ENCODE results near the gene SIGLEC14. TPM values are rescaled to one million over a fixed set of nuclear protein-coding genes. Genes with fewer than 3 reads are reported as not detected.
"Not testable (repeated sequence)": the region's sequence is repeated elsewhere in the genome, so short reads cannot be mapped to it uniquely, and the experiment has no call there.

The SIGLEC14 gene, protein sequence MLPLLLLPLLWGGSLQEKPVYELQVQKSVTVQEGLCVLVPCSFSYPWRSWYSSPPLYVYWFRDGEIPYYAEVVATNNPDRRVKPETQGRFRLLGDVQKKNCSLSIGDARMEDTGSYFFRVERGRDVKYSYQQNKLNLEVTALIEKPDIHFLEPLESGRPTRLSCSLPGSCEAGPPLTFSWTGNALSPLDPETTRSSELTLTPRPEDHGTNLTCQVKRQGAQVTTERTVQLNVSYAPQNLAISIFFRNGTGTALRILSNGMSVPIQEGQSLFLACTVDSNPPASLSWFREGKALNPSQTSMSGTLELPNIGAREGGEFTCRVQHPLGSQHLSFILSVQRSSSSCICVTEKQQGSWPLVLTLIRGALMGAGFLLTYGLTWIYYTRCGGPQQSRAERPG
- under 1 TPM in 1 of 2 donors, not detected in 1; 0.38 TPM for total RNA-seq

- ATAC-seq (replicated peaks in 1 of 2); H3K36me3 Mint-ChIP-seq (ENCODE audit: insufficient read depth in 2 of 2); H3K4me1 Mint-ChIP-seq (ENCODE audit: low read depth); DNase-seq; H3K4me3 Mint-ChIP-seq; H3K9me3 Mint-ChIP-seq; H3K27ac Mint-ChIP-seq: not testable (repeated sequence)
- H3K27me3 Mint-ChIP-seq (ENCODE audit: low read depth), result peaks cover 55% of the 10 kb centered on the region
These were observed at the start of gene SIGLEC14 for GRCh38 chr19:51646730-51647129. TSS of gene SIGLEC14 (minus strand) at chr19:51646825. CDS start at chr19:51646759, 66 bp downstream.

DNA sequence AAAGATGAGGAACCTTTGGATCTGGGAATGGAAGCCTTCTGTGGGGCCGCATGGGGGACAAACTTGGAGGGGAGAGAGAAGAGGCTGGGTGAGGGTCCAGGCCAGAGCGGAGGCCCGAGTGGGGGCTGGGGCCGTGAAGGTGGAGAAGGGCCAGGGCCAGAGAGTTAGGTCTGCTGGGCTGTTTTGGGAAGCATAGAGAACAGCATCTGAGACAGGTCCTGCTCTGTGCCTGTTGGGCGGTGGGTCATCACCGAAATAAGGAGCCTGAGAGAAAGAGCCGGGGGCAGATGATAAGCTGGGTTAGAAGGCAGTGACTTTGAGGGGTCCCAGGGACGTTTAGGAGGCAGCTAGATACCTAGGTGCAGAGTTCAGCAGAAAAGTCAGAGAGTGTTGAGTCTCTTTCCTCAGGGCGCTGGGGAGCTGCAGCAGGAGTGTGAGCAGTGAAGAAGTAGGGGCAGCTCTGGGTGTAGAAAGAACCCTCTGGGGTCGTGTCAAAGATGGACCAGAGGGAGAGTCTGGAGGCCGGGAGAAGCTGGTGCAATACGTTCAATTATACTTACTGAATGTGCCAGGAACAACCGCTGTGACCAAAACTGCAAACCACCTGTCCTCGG is 49.2 kb upstream of the SIGLEC14 start:
- Mint-ChIP-seq H3K27ac (no peak overlapping the region), H3K9me3 (peaks cover 0 to 2% of the 10 kb centered on the region in 2 donors), H3K36me3 (ENCODE audit: insufficient read depth in 2 of 2) (peaks cover 0 to 4% of the 10 kb centered on the region in 2 donors), H3K4me3 (no peak overlapping the region), H3K4me1 (ENCODE audit: low read depth) (peaks cover 11% of the 10 kb centered on the region), H3K27me3 (ENCODE audit: low read depth) (no peaks in the 10 kb centered on the region)
- ATAC-seq (replicated peaks in 1 of 2) (no peak), DNase-seq (no peak)

DNA sequence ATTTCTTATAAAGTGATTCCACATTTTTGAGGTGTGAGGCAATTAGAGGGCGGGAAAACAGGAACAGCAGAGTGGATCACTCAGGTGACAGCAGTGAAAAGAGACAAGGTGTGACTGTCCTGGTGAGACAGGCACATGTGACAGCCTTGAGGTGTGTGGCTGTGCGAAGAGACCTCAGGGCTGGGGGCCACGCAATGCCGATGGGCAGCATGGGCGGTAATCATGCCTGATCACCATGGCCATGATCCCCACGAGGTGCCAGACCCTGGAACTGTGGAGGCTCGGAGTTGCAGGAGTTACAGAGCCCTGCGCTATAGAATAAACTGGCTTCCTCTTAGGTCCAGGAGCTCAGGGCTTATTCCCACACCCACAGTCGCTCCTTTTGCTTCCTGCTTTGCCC is 48.5 kb upstream of the SIGLEC14 start:
- ATAC-seq (replicated peaks in 1 of 2), result no peak

GRCh38 chr19:51694318-51695085 is 47.9 kb upstream of the SIGLEC14 start:
- H3K4me1 Mint-ChIP-seq (ENCODE audit: low read depth), result peaks cover 17% of the 10 kb centered on the region
- ATAC-seq (replicated peaks in 1 of 2) (no peak), DNase-seq (no peak)
- no peak overlapping the region for H3K27ac Mint-ChIP-seq
- no peaks in the 10 kb centered on the region for H3K9me3 Mint-ChIP-seq
- no peak overlapping the region for H3K4me3 Mint-ChIP-seq
- H3K27me3 Mint-ChIP-seq (ENCODE audit: low read depth), result no peaks in the 10 kb centered on the region
- H3K36me3 Mint-ChIP-seq (ENCODE audit: insufficient read depth in 2 of 2), result peaks cover 2 to 4% of the 10 kb centered on the region in 2 donors

More for the DNA sequence above, 48.5 kb upstream of the SIGLEC14 start:
- no peak overlapping the region for H3K27ac Mint-ChIP-seq
- H3K4me1 Mint-ChIP-seq (ENCODE audit: low read depth), result peaks cover 14% of the 10 kb centered on the region
- DNase-seq, result no peak
- H3K4me3 Mint-ChIP-seq, result no peak overlapping the region
- no peaks in the 10 kb centered on the region for H3K27me3 Mint-ChIP-seq (ENCODE audit: low read depth)
- H3K9me3 Mint-ChIP-seq, result no peaks in the 10 kb centered on the region
- H3K36me3 Mint-ChIP-seq (ENCODE audit: insufficient read depth in 2 of 2), result peaks cover 2 to 4% of the 10 kb centered on the region in 2 donors

DNA sequence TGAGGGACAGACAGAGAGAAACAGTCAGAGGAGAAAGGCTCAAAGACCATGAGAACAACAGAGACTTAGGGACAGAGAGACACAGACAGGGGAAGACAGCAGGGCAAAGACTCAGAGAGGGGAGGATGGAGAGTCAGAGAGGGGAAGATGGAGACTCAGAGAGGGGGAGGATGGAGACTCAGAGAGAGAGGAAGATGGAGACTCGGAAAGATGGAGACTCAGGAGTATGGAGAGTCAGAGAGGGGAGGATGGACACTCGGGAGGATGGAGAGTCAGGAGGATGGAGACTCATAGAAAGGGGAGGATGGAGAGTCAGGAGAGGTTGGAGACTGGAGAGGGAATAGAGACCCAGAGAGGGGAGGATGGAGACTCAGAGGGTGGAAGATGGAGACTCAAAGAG is 47.2 kb upstream of the SIGLEC14 start:
- H3K9me3 Mint-ChIP-seq, result no peaks in the 10 kb centered on the region

DNA sequence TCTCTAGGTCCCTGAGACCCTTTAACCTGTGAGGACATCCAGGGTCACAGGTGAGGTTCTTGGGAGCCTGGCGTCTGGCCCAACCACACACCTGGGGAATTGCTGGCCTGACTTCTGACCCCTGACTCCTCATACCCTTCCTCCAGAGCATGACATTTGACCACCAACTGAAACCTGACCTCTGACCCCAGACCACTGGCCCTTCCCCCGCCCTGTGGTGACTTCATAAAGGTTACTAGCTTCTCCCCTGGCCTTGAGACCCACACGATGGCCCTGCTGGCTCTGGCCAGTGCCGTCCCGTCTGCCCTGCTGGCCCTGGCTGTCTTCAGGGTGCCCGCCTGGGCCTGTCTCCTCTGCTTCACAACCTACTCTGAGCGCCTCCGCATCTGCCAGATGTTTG is 46.6 kb upstream of the SIGLEC14 start, which contains the start of gene SPACA6:
Gene SPACA6, plus strand, starts transcription at position 71 of the 400 bp plus-strand sequence. Its CDS starts 197 bp downstream, at position 268.
- ATAC-seq (replicated peaks in 1 of 2) (no peak), DNase-seq (no peak)
- peaks cover 4 to 7% of the 10 kb centered on the region in 2 donors for H3K36me3 Mint-ChIP-seq (ENCODE audit: insufficient read depth in 2 of 2)
- H3K4me3 Mint-ChIP-seq, result no peak within 1 kb of the TSS
- peak within 1 kb of the TSS; percentile 2 for H3K27ac Mint-ChIP-seq
- H3K27me3 Mint-ChIP-seq (ENCODE audit: low read depth), result peaks cover 7% of the 10 kb centered on the region
- peaks cover 24% of the 10 kb centered on the region for H3K4me1 Mint-ChIP-seq (ENCODE audit: low read depth)
- H3K9me3 Mint-ChIP-seq, result no peaks in the 10 kb centered on the region

More for the DNA sequence above, 47.2 kb upstream of the SIGLEC14 start:
- H3K27ac Mint-ChIP-seq, result no peak overlapping the region
- H3K36me3 Mint-ChIP-seq (ENCODE audit: insufficient read depth in 2 of 2), result peaks cover 2 to 4% of the 10 kb centered on the region in 2 donors
- H3K27me3 Mint-ChIP-seq (ENCODE audit: low read depth), result peaks cover 2% of the 10 kb centered on the region
- H3K4me1 Mint-ChIP-seq (ENCODE audit: low read depth), result peaks cover 18% of the 10 kb centered on the region
- ATAC-seq (replicated peaks in 1 of 2) (no peak), DNase-seq (no peak)
- no peak overlapping the region for H3K4me3 Mint-ChIP-seq

GRCh38 chr19:51692468-51692867 is 45.8 kb upstream of the SIGLEC14 start:
- H3K4me1 Mint-ChIP-seq (ENCODE audit: low read depth), result peaks cover 26% of the 10 kb centered on the region
- no peak overlapping the region for H3K4me3 Mint-ChIP-seq
- ATAC-seq (replicated peaks in 1 of 2) (no peak), DNase-seq (no peak)
- H3K27ac Mint-ChIP-seq, result no peak overlapping the region
- peaks cover 4 to 5% of the 10 kb centered on the region in 2 donors for H3K36me3 Mint-ChIP-seq (ENCODE audit: insufficient read depth in 2 of 2)
- H3K9me3 Mint-ChIP-seq, result no peaks in the 10 kb centered on the region
- H3K27me3 Mint-ChIP-seq (ENCODE audit: low read depth), result peaks cover 15% of the 10 kb centered on the region

DNA sequence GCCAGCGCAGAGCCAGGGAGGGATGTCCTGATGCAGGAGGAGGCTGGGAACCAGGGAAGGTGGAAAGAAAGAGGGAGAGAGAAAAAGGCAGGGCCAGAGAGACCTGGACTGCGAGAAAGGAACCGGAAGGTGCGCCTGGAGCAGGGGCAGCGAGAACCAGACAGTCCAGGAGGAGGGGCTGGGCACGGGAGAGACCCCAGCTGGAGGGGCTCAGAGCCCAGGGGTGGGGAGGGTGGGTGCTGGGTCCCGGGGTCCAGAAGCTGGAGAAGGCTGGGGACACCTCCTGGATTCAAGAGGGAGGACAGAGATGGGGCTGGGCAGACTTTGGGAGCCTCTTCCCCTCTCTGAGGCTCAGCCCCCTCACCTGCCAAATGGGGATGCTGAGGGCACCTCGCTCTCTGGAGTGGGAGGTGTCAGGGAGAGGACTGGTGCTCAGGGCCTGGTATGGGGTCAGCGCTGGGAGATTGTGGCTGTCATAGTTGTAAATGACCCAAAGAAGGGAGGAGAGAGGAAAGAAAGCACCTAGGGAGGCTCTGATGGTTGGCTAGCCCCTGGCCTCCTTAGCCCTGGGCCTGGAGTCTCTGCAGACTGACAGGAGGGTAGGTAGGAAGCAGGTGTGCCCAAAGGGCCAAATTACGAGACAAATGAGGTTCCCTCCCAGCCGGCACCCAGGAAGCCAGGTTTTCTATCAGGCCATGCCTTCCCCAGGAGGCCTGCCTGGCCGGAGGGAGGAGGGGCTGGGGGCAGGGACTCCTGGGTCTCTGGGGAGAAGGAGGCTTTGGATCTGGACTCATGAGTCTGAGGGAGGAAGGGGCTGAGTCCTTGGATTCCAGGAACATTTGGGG is 45.2 kb upstream of the SIGLEC14 start:
- H3K4me1 Mint-ChIP-seq (ENCODE audit: low read depth), result peaks cover 26% of the 10 kb centered on the region
- ATAC-seq (replicated peaks in 1 of 2) (no peak), DNase-seq (no peak)
- H3K4me3 Mint-ChIP-seq, result peak overlapping the region; percentile 78 to 81
- H3K9me3 Mint-ChIP-seq, result no peaks in the 10 kb centered on the region
- peak overlapping the region; percentile 94 for H3K27ac Mint-ChIP-seq
- H3K36me3 Mint-ChIP-seq (ENCODE audit: insufficient read depth in 2 of 2), result peaks cover 4 to 5% of the 10 kb centered on the region in 2 donors
- H3K27me3 Mint-ChIP-seq (ENCODE audit: low read depth), result peaks cover 18% of the 10 kb centered on the region

DNA sequence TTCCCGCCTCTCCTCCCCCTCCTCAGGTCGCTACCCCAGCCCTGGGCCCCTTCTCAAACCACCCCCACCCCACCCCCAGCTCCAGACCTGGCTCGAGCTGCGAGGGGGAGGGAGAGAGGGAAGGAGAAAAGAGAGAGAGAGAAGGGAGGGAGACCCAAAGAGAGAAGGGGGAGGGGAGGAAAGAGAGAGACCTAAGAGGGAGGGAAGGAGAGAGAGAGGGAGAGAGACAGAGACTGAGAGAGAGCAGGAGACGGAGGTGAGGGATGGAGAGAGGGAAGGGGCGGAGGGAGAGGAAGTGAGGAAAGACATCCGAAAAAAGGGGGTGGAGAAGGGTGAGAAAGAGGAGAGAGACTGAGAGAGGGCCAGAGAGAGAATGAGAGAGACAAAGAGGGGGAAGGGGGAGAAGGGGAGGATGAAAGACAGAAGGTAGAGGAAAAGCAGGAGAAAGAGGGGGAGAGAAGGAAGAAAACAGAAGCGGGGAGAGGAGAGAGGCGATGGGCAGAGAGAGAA is 44.5 kb upstream of the SIGLEC14 start:
- Mint-ChIP-seq H3K36me3 (ENCODE audit: insufficient read depth in 2 of 2) (peaks cover 4 to 5% of the 10 kb centered on the region in 2 donors), H3K4me1 (ENCODE audit: low read depth) (peaks cover 26% of the 10 kb centered on the region), H3K9me3 (no peaks in the 10 kb centered on the region), H3K4me3 (peak overlapping the region; percentile 78 to 81), H3K27me3 (ENCODE audit: low read depth) (peaks cover 18% of the 10 kb centered on the region), H3K27ac (peak overlapping the region; percentile 94)
- DNase-seq, result no peak
- ATAC-seq (replicated peaks in 1 of 2), result no peak

DNA sequence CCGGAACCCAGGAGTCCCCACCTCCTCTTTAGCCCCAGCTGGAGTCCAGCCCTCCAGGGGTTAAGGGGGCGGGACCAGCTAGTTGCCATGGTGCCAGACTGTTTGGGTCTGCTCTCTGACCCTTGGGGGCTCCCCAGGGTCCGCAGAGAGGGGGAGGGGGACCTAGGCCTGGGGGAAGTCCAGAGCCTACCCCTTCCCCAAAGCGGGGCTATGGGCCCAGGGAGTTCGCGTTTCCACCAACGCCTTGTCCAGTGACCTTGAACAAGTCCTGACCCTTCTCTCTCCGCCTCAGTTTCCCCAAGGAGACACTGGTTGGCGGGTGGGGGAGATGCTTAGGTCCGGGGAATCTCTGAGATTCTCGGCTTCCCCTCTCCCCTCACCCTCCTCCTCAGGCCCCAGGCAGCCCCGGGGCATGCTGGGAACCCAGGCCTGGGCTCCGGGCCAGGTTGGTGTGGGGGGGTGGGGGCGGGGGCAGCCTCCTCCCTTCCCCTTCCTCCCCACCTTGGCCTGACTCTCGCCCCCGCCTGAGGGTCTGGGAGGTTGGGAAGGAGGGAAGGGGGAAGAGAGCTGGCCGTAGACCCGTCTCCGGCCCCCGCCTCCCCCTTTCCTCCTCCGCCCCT is 43.9 kb upstream of the SIGLEC14 start:
- peaks cover 0 to 3% of the 10 kb centered on the region in 2 donors for H3K9me3 Mint-ChIP-seq
- H3K27me3 Mint-ChIP-seq (ENCODE audit: low read depth), result peaks cover 18% of the 10 kb centered on the region
- H3K36me3 Mint-ChIP-seq (ENCODE audit: insufficient read depth in 2 of 2), result peaks cover 4 to 5% of the 10 kb centered on the region in 2 donors
- peaks cover 26% of the 10 kb centered on the region for H3K4me1 Mint-ChIP-seq (ENCODE audit: low read depth)
- peak overlapping the region; percentile 95 for H3K27ac Mint-ChIP-seq
- peak; percentile 88 to 91 for ATAC-seq (replicated peaks in 1 of 2)
- peak overlapping the region; percentile 94 to 95 for H3K4me3 Mint-ChIP-seq
- peak; percentile 79 to 83 for DNase-seq

GRCh38 chr19:51689751-51690453 is 43.3 kb upstream of the SIGLEC14 start:
- Mint-ChIP-seq H3K4me3 (peak overlapping the region; percentile 94 to 95), H3K36me3 (ENCODE audit: insufficient read depth in 2 of 2) (peaks cover 4 to 7% of the 10 kb centered on the region in 2 donors), H3K27ac (peak overlapping the region; percentile 95), H3K27me3 (ENCODE audit: low read depth) (peaks cover 18% of the 10 kb centered on the region), H3K4me1 (ENCODE audit: low read depth) (peaks cover 26% of the 10 kb centered on the region), H3K9me3 (peaks cover 0 to 5% of the 10 kb centered on the region in 2 donors)
- peak in 1 of 2 donors; percentile 17 for ATAC-seq (replicated peaks in 1 of 2)
- DNase-seq, result no peak
